GM19023 (cell line): ENCODE data around the gene CFAP100.

Source experiments
- ATAC-seq: cut with Tn5 transposase; IDR thresholded peaks from one replicate; pipeline ENCODE4 v1.9.1; 2021; ENCODE audit warnings: mild to moderate bottlenecking, moderate library complexity; ENCODE audit not compliant: unreplicated experiment

CFAP100 gene

DNA sequence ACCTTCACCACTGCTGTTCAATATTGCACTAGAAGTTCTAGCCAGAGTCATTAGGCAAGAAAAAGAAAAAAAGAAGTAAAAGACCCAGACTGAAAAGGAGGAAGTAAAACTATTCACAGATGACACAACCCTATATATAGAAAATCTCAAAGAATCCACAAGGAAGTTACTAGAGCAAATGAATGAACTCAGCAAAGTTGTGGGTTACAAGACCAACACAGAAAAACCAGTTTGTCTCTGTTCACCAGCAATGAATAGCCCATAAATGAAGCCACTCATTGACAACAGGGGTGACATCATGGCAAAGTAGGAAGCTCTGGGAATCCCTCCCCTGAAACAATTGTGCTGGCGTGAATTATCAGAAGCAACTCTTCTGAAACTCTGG lies 4.6 kb downstream of the CFAP100 start:
- no peak for ATAC-seq

GRCh38 chr3:126399756-126400155 lies 5.0 kb downstream of the CFAP100 start:
- ATAC-seq, result no peak

DNA sequence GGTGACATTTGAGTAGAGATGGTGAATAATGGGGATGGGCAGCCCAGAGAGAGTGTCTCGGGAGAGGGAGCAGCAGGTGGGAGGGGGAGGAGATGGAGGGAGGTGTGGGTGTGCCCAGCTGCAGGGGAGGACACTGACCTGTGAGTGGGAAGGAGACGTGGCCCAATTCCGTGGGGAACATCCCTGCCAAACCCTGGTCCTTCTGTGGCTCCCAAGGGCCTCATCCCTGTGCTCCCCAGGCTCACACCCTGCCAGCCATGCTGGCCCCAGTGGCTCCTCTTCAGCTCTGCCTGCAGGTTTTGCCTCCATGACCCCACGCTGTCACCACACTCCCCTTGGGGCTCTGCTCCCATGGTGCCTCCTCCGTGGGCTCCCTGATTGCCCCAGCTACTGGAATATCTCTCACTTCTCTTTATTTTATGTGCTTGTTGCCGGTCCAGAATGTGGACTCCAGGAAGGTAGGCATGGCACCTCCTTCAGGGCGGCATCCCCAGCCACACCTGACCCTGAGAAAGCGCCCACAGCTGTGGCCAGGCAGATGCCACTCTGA lies 7.0 kb downstream of the CFAP100 start:
- ATAC-seq, result no peak

- no peak for ATAC-seq
These were observed 7.5 kb downstream of the CFAP100 start for GRCh38 chr3:126402178-126402577.

- no peak for ATAC-seq
These were observed 8.1 kb downstream of the CFAP100 start for GRCh38 chr3:126402666-126403302.

DNA sequence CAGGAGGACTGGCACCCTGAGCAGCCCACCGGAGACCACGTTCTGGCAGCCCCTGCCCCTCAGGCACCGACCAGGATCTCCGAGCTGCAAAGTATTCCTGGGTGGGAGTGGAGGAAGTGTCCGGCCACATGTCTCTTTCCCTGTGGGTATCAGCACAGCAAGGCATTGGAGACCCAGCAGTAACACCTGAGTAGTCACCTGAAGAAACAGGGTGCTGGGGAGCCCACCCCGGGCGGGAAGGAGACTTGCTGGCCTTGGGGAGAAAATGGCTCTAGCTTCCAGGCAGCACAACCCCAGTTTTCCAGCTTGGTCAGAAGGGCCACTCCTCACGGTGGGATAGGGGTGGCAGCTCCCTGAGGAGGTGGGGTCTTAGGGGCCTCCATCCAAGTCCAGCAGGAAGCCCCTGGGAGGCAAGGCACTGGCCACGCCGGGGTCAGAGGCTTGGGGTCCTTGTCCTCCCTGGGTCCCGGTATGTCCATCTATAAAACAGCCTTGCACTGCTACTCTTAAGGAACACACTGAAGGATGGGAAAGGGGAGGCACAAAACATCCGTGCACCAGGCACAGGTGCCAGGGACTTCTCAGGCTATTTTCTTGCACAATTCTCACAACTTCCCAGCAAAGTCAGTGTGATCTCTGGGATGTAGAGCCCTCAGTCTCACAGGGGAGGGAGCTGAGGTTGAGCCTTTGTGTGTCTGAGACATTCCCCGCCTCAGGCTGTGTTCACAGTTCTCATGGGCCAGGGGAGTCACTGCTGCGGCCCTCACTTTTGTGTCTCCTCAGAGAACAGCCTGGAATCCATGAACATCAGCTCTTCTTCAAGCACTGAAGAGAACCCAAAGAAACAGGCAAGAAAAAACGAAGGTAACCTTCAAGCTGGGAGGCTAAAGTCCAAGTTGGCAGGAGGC lies 11.9 kb downstream of the CFAP100 start:
- no peak for ATAC-seq

DNA sequence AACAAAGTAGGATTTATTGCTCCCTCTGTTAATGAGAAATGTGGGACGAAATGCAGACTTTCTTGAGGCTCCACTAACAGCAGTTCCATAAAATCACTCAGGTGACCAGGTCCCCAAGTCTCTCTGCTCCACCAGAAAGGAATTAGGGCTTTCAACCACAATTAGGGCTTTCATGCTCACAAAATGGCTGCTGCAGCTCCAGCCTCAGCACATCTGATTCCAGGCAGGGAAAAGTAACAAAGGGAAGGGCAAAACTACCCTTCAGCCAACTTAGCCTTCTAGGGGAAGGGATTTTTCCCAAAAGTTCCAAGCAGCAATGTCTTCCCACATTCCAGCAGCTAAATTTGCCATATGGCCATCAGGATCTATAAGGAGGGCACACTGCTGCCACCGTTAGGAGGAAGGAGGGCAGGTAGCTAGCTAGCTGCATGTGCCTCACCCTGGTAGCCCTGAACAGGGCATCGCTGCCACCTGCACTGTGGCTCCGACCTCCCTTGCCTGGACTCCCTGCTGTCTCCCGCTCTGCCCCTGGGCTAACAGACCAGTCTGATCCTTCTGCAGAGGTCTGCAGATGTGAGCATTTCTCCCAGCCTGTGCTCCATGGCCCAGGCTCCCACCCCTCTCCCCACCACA lies 12.8 kb downstream of the CFAP100 start:
- ATAC-seq, result no peak

DNA sequence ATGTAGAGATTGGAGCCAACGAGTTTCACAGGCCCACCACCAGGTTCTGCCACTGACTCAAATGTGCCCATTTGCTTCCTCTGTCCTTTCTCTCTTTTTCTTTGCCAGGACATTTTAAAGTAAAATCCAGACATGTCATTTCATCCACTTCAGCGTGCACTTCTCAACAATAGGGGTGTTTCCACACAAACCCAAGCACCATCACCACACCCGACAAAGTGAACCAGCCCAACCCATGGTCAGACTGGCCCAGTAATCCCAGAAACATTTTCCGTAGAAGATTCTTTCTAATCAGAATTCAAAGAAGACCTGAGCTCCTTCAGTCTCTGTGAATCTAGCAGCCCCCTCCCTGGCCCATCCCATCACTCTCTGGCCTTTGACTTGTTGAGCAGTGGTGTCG lies 13.4 kb downstream of the CFAP100 start:
- no peak for ATAC-seq

DNA sequence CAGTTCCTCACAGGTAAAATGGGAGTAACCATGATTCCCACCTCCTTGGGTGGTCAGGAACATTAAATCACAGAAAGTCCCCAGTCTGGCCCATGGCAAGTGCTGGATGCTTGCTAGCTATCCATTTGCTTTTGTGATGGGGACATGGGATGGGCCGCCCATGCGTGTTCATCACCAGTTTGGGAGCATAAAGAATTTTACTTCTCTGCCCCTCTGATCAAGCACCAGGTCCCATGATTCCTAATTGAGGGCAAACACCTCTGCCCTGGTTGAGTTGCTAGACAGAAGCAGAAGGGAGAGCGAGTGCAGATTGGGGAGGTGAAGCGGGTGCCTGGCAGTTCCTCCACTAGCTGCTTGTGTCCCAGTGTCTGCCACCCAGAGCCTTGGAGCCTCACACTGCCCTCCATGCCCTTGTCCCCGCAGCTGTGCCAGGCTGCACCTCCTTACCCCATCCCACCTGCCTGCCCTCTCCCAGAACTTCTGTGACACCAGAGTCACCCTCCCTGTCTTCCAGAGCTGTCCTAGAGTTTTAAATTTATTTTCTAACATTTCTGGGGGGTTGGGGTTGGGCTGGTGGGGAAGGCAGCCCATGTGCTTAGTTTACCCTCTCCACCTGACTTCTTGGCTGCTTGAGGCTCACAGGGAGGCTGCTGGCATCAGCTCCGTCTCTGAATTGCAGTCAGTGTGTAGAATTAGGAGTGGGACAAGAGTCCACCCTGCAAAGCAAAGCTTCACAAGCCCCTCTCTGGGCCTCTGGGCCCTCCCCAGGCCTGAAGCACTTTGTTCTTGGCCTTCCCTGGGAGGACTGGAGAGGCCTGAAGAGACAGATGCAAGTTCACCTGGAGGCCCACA lies 18.4 kb downstream of the CFAP100 start:
- no peak for ATAC-seq

GRCh38 chr3:126413693-126414080 lies 19.0 kb downstream of the CFAP100 start:
- no peak for ATAC-seq

- ATAC-seq, result no peak
These were observed 19.7 kb downstream of the CFAP100 start for GRCh38 chr3:126414406-126414805.

- ATAC-seq, result no peak
These were observed 20.4 kb downstream of the CFAP100 start for GRCh38 chr3:126414961-126415660.

GRCh38 chr3:126415661-126416591 lies 21.2 kb downstream of the CFAP100 start:
- ATAC-seq, result no peak

DNA sequence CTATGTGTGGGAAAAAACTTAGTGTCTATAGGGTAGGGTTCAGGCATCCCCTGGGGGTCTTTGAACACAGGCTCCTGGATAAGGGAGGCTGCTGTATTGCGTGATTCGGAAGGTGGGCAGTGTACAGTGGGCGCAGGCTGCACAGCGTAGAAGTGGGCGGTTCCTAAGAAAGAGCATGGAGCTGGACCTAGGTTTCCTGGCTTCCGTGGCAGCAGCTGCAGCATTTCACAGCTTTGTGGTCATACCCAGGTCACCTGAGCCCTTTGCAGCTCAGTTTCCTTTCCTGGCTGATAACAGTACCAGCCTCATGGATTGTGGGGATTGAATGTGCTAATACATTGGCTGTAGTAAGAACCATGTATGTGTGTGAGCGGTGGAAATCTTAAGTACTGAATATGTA lies 22.2 kb downstream of the CFAP100 start:
- ATAC-seq, result no peak

GRCh38 chr3:126417515-126417914 lies 22.8 kb downstream of the CFAP100 start:
- no peak for ATAC-seq

DNA sequence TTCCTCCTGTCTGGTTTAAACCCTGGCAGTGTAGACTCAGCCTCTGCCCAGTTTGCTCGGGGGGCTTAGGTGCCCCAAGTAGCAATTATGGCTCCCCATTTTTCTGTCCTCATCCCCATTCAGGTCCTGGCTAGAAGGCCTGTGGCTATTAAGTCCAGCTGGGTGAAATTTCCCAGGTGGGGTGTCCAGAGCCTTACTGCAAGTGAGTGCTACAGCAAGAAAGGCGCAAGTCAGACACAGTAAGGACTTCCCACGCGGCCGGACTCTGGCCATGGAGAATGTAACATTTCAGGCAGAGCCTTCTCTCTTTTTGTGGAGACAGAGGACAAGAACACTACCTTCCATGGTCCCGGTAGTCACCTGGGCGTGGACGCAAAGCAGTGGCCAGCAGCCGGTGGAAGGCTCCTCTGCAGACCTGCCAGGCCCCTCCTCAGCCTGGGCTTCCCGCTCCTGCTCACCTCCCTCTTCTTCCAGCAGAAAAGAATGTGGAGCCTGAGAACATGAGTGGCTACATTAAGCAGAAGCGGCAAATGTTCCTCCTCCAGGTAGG lies 23.3 kb downstream of the CFAP100 start:
- no peak for ATAC-seq

GRCh38 chr3:126418661-126419131 lies 24.0 kb downstream of the CFAP100 start:
- no peak for ATAC-seq

- ATAC-seq, result no peak
These were observed 24.5 kb downstream of the CFAP100 start for GRCh38 chr3:126419151-126419703.
